ENCODE results near the gene EPB41. TPM values are rescaled to one million over a fixed set of nuclear protein-coding genes. Genes with fewer than 3 reads are reported as not detected.
"Not testable (repeated sequence)": the region's sequence is repeated elsewhere in the genome, so short reads cannot be mapped to it uniquely, and the experiment has no call there.

The EPB41 gene
- total RNA-seq, 2 donors from 2014 or later, result 60.5 to 83.4 TPM

- ATAC-seq (no peak), DNase-seq (ENCODE audit: low spot score in 2 of 2) (no peak)
- Mint-ChIP-seq H3K36me3 (peaks cover 14 to 31% of the 10 kb centered on the region in 2 donors), H3K9me3 (peaks cover 0 to 6% of the 10 kb centered on the region in 2 donors), H3K27ac (no peak overlapping the region)
Observed at GRCh38 chr1:29142714-29143113, 228.3 kb downstream of the EPB41 start.

- H3K9me3 Mint-ChIP-seq, result peaks cover 0 to 11% of the 10 kb centered on the region in 2 donors
- H3K27ac Mint-ChIP-seq, result no peak overlapping the region
- peaks cover 29 to 46% of the 10 kb centered on the region in 2 donors for H3K36me3 Mint-ChIP-seq
- DNase-seq (ENCODE audit: low spot score in 2 of 2) (no peak), ATAC-seq (peak in 1 of 2 donors; percentile 22)
Observed at GRCh38 chr1:29144178-29144577, 229.8 kb downstream of the EPB41 start.

- H3K9me3 Mint-ChIP-seq, result peaks cover 0 to 11% of the 10 kb centered on the region in 2 donors
- no peak for ATAC-seq
- DNase-seq (ENCODE audit: low spot score in 2 of 2), result no peak
- peak overlapping the region in 1 of 2 donors; percentile 0 for H3K27ac Mint-ChIP-seq
- peaks cover 43 to 63% of the 10 kb centered on the region in 2 donors for H3K36me3 Mint-ChIP-seq
Observed at GRCh38 chr1:29145739-29146437, 231.5 kb downstream of the EPB41 start.

GRCh38 chr1:29148656-29149491 lies 234.5 kb downstream of the EPB41 start:
- H3K27ac Mint-ChIP-seq, result peak overlapping the region in 1 of 2 donors; percentile 93
- ATAC-seq, result no peak
- H3K36me3 Mint-ChIP-seq, result peaks cover 45 to 81% of the 10 kb centered on the region in 2 donors
- no peak for DNase-seq (ENCODE audit: low spot score in 2 of 2)
- H3K9me3 Mint-ChIP-seq, result peaks cover 0 to 11% of the 10 kb centered on the region in 2 donors

GRCh38 chr1:29150346-29150745 lies 236.0 kb downstream of the EPB41 start:
- H3K27ac Mint-ChIP-seq; ATAC-seq; DNase-seq (ENCODE audit: low spot score in 2 of 2): not testable (repeated sequence)
- Mint-ChIP-seq H3K36me3 (peaks cover 44 to 83% of the 10 kb centered on the region in 2 donors), H3K9me3 (peaks cover 0 to 11% of the 10 kb centered on the region in 2 donors)

GRCh38 chr1:29152046-29152805 lies 237.9 kb downstream of the EPB41 start:
- DNase-seq (ENCODE audit: low spot score in 2 of 2) (no peak), ATAC-seq (no peak)
- no peak overlapping the region for H3K27ac Mint-ChIP-seq
- H3K36me3 Mint-ChIP-seq, result peaks cover 31 to 64% of the 10 kb centered on the region in 2 donors
- peaks cover 0 to 5% of the 10 kb centered on the region in 2 donors for H3K9me3 Mint-ChIP-seq

GRCh38 chr1:29156543-29157268 lies 242.3 kb downstream of the EPB41 start:
- ATAC-seq (no peak), DNase-seq (ENCODE audit: low spot score in 2 of 2) (no peak)
- no peaks in the 10 kb centered on the region for H3K9me3 Mint-ChIP-seq
- H3K27ac Mint-ChIP-seq, result no peak overlapping the region
- peaks cover 0 to 33% of the 10 kb centered on the region in 2 donors for H3K36me3 Mint-ChIP-seq

GRCh38 chr1:29157269-29157601 lies 242.9 kb downstream of the EPB41 start:
- H3K9me3 Mint-ChIP-seq, result no peaks in the 10 kb centered on the region
- DNase-seq (ENCODE audit: low spot score in 2 of 2) (no peak), ATAC-seq (no peak)
- H3K36me3 Mint-ChIP-seq, result peaks cover 0 to 28% of the 10 kb centered on the region in 2 donors
- no peak overlapping the region for H3K27ac Mint-ChIP-seq

GRCh38 chr1:29159773-29160172 lies 245.4 kb downstream of the EPB41 start:
- no peaks in the 10 kb centered on the region for H3K9me3 Mint-ChIP-seq
- no peak overlapping the region for H3K27ac Mint-ChIP-seq
- DNase-seq (ENCODE audit: low spot score in 2 of 2), result no peak
- H3K36me3 Mint-ChIP-seq, result peaks cover 0 to 20% of the 10 kb centered on the region in 2 donors
- no peak for ATAC-seq

GRCh38 chr1:29162025-29162424 lies 247.7 kb downstream of the EPB41 start:
- no peaks in the 10 kb centered on the region for H3K9me3 Mint-ChIP-seq
- peaks cover 4 to 25% of the 10 kb centered on the region in 2 donors for H3K36me3 Mint-ChIP-seq
- H3K27ac Mint-ChIP-seq, result no peak overlapping the region
- DNase-seq (ENCODE audit: low spot score in 2 of 2) (no peak), ATAC-seq (no peak)

- ATAC-seq (no peak), DNase-seq (ENCODE audit: low spot score in 2 of 2) (no peak)
- Mint-ChIP-seq H3K27ac (no peak overlapping the region), H3K9me3 (no peaks in the 10 kb centered on the region), H3K36me3 (peaks cover 8 to 21% of the 10 kb centered on the region in 2 donors)
Observed at GRCh38 chr1:29162476-29163138, 248.2 kb downstream of the EPB41 start.

GRCh38 chr1:29164588-29164987 lies 250.2 kb downstream of the EPB41 start:
- peak overlapping the region in 1 of 2 donors; percentile 87 for H3K27ac Mint-ChIP-seq
- peaks cover 8 to 13% of the 10 kb centered on the region in 2 donors for H3K36me3 Mint-ChIP-seq
- ATAC-seq (no peak), DNase-seq (ENCODE audit: low spot score in 2 of 2) (no peak)
- H3K9me3 Mint-ChIP-seq, result no peaks in the 10 kb centered on the region

GRCh38 chr1:29166291-29166878 lies 252.0 kb downstream of the EPB41 start:
- no peaks in the 10 kb centered on the region for H3K9me3 Mint-ChIP-seq
- DNase-seq (ENCODE audit: low spot score in 2 of 2) (no peak), ATAC-seq (peak in 1 of 2 donors; percentile 58)
- peaks cover 12 to 24% of the 10 kb centered on the region in 2 donors for H3K36me3 Mint-ChIP-seq
- H3K27ac Mint-ChIP-seq, result peak overlapping the region in 1 of 2 donors; percentile 63

- Mint-ChIP-seq H3K27ac (no peak overlapping the region), H3K9me3 (no peaks in the 10 kb centered on the region), H3K36me3 (peaks cover 12 to 28% of the 10 kb centered on the region in 2 donors)
- DNase-seq (ENCODE audit: low spot score in 2 of 2) (no peak), ATAC-seq (no peak)
Observed at GRCh38 chr1:29167904-29168303, 253.5 kb downstream of the EPB41 start.
